IMR-90 (cell line): ENCODE data around the gene CAV2. TPM values are rescaled to one million over a fixed set of nuclear protein-coding genes. Genes with fewer than 3 reads are reported as not detected.

Experiments
- ATAC-seq: fragments of 200-7000 bp; cut with Tn5 transposase; 2 replicates; pipeline ENCODE4 v1.9.1; 2020; ENCODE audit warnings: low read depth, mild to moderate bottlenecking, moderate library complexity
- BruUV-seq: library from RNA; stranded (reverse); fragments of 400-500 nt; replicated peaks from 2 replicates; lab custom pipeline; 2021; lab: Mats Ljungman, UMichigan
- CTCF ChIA-PET: fragments of 300-600 bp; formaldehyde crosslinking; extraction: SDS; loops from one replicate; lab custom pipeline; 2021; ENCODE audit warnings: antibody characterized with exemption; lab: Yijun Ruan, JAX
- POLR2A ChIA-PET: fragments of 300-600 bp; sonication (Branson Sonifier 250); formaldehyde crosslinking; loops from one replicate; lab custom pipeline; 2022; ENCODE audit warnings: antibody characterized with exemption; ENCODE audit not compliant: unreplicated experiment; lab: Charles Lee
- DNase-seq: peaks from one replicate; pipeline ENCODE4 v3.0.0; 2013
- H2AFZ ChIP-seq: replicated peaks from 2 replicates; pipeline ENCODE3; 2013; ENCODE audit warnings: low read length, mild to moderate bottlenecking; ENCODE audit not compliant: poor library complexity
- H2AK5ac ChIP-seq: 2 replicates; pipeline ENCODE4 v1.6.1; 2013; ENCODE audit warnings: low read depth, low read length, inconsistent platforms
- H2AK9ac ChIP-seq: replicated peaks from 2 replicates; pipeline ENCODE3; 2013; ENCODE audit warnings: mild to moderate bottlenecking, low read depth, low read length, moderate library complexity; ENCODE audit not compliant: poor library complexity
- H2BK120ac ChIP-seq: 2 replicates; pipeline ENCODE4 v1.6.1; 2013; ENCODE audit warnings: low read depth, low read length, inconsistent platforms
- H2BK15ac ChIP-seq: 3 replicates; pipeline ENCODE4 v1.6.1; 2013; ENCODE audit warnings: low read depth, low read length, inconsistent platforms
- H2BK20ac ChIP-seq: 2 replicates; pipeline ENCODE4 v1.6.1; 2013; ENCODE audit warnings: low read depth, mild to moderate bottlenecking, inconsistent platforms, low read length, moderate library complexity
- H2BK5ac ChIP-seq: 2 replicates; pipeline ENCODE4 v1.6.1; 2013; ENCODE audit warnings: mild to moderate bottlenecking, low read depth, low read length, inconsistent platforms; ENCODE audit not compliant: poor library complexity, severe bottlenecking
- H3K14ac ChIP-seq: replicated peaks from 2 replicates; pipeline ENCODE4 v1.6.1; 2013; ENCODE audit warnings: low read depth, low read length, inconsistent platforms
- H3K18ac ChIP-seq: 2 replicates; pipeline ENCODE4 v1.6.1; 2013; ENCODE audit warnings: low read depth, low read length, control low read depth
- H3K23ac ChIP-seq: 2 replicates; pipeline ENCODE4 v1.6.1; 2013; ENCODE audit warnings: low read depth, low read length, inconsistent platforms
- H3K27ac ChIP-seq: 2 replicates; pipeline ENCODE4 v1.5.1; 2013; ENCODE audit warnings: mild to moderate bottlenecking, control low read depth, low read length; ENCODE audit not compliant: insufficient read depth
- H3K27me3 ChIP-seq: 2 replicates; pipeline ENCODE4 v1.6.1; 2013; ENCODE audit warnings: low read length; ENCODE audit not compliant: control insufficient read depth, insufficient read depth
- H3K36me3 ChIP-seq: 2 replicates; pipeline ENCODE4 v1.6.1; 2013; ENCODE audit warnings: low read length, mixed read lengths; ENCODE audit not compliant: control insufficient read depth, insufficient read depth
- H3K4ac ChIP-seq: 2 replicates; pipeline ENCODE4 v1.6.1; 2013; ENCODE audit warnings: low read depth, low read length, inconsistent platforms
- H3K4me1 ChIP-seq: 2 replicates; pipeline ENCODE4 v1.6.1; 2013; ENCODE audit warnings: low read length, mixed read lengths; ENCODE audit not compliant: control insufficient read depth, insufficient read depth
- H3K4me2 ChIP-seq: 2 replicates; pipeline ENCODE4 v1.6.1; 2013; ENCODE audit warnings: low read depth, mild to moderate bottlenecking, control low read depth, low read length, moderate library complexity
- H3K4me3 ChIP-seq: 2 replicates; pipeline ENCODE4 v1.5.1; 2013; ENCODE audit warnings: low read depth, mild to moderate bottlenecking, control low read depth, low read length, moderate library complexity; ENCODE audit not compliant: insufficient read depth
- H3K56ac ChIP-seq: 2 replicates; pipeline ENCODE4 v1.6.1; 2013; ENCODE audit warnings: low read length, inconsistent platforms; ENCODE audit not compliant: insufficient read depth; ENCODE audit errors: extremely low read depth
- H3K79me1 ChIP-seq, 2 experiments: 2 replicates each; pipeline ENCODE4 v1.6.1; 2013; ENCODE audit warnings: low read length in 2 of 2, inconsistent platforms in 1 of 2, low read depth in 1 of 2
- H3K9ac ChIP-seq: 2 replicates; pipeline ENCODE4 v1.6.1; 2013; ENCODE audit warnings: low read depth, low read length, control low read depth
- H3K9me1 ChIP-seq: 2 replicates; pipeline ENCODE4 v1.6.1; 2013; ENCODE audit warnings: low read length, inconsistent platforms; ENCODE audit not compliant: insufficient read depth
- H3K9me3 ChIP-seq: 2 replicates; pipeline ENCODE4 v1.6.1; 2013; ENCODE audit warnings: low read length; ENCODE audit not compliant: control insufficient read depth, insufficient read depth
- H4K20me1 ChIP-seq: 2 replicates; pipeline ENCODE4 v1.6.1; 2013; ENCODE audit warnings: low read length, inconsistent platforms; ENCODE audit not compliant: insufficient read depth
- H4K5ac ChIP-seq: 2 replicates; pipeline ENCODE4 v1.6.1; 2013; ENCODE audit warnings: mild to moderate bottlenecking, low read depth, low read length, control low read depth
- H4K8ac ChIP-seq, 2 experiments: 2 replicates each; pipeline ENCODE4 v1.6.1; 2013; ENCODE audit warnings: low read depth in 2 of 2, low read length in 2 of 2, control low read depth in 1 of 2, inconsistent platforms in 1 of 2
- H4K91ac ChIP-seq: 2 replicates; pipeline ENCODE4 v1.6.1; 2013; ENCODE audit warnings: low read depth, low read length, inconsistent platforms; ENCODE audit not compliant: insufficient read depth
- CEBPB ChIP-seq: IDR thresholded peaks from 2 replicates; pipeline ENCODE4 v1.6.1; 2012; ENCODE audit warnings: low read depth, low read length, improper control_type of control experiment
- MAFK ChIP-seq: IDR thresholded peaks from 2 replicates; pipeline ENCODE4 v1.6.1; 2012; ENCODE audit warnings: low read depth, low read length, improper control_type of control experiment
- MAZ ChIP-seq: IDR thresholded peaks from 2 replicates; pipeline ENCODE4 v1.6.1; 2012; ENCODE audit warnings: low read depth, mild to moderate bottlenecking, low read length, improper control_type of control experiment, moderate library complexity, borderline replicate concordance
- MXI1 ChIP-seq: IDR thresholded peaks from 2 replicates; pipeline ENCODE4 v1.6.1; 2012; ENCODE audit warnings: low read depth, mild to moderate bottlenecking, low read length, moderate library complexity, borderline replicate concordance
- RAD21 ChIP-seq: IDR thresholded peaks from 2 replicates; pipeline ENCODE4 v1.6.1; 2012; ENCODE audit warnings: low read length, improper control_type of control experiment
- WGBS, 2 experiments: methylation state at CpG; one replicate each; pipeline versions ENCODE4 v1.1.5 to v1.1.7; 2013; ENCODE audit warnings: missing lambda C conversion rate in 2 of 2; ENCODE audit not compliant: insufficient read length in 1 of 2; ENCODE audit errors: extremely low coverage in 2 of 2; 5-methylcytosine and 5-hydroxymethylcytosine counted together
- dilution Hi-C: fragments of 300-500 bp; cut with HindIII; formaldehyde crosslinking; loops from one replicate; pipeline ENCODE4 v1.14.3; 2018; ENCODE audit warnings: low sequenced_read_pairs; ENCODE audit not compliant: unreplicated experiment
- in situ Hi-C: fragments of 300-500 bp; cut with MboI; formaldehyde crosslinking; loops from 3 replicates; pipeline ENCODE4 v1.14.3; 2019; ENCODE audit warnings: low sequenced_read_pairs, inconsistent platforms, mixed read lengths
- intact Hi-C: fragments of 100-400 bp; cut with micrococcal nuclease; formaldehyde crosslinking; loops from 2 replicates; pipeline ENCODE4 v1.10.0; 2022
- polyA plus RNA-seq, 3 experiments: library from polyadenylated mRNA; depleted of rRNA; stranded (reverse); fragments of >200 nt; gene quantifications; 2 replicates each; pipeline ENCODE4 v1.2.3, GENCODE V29; 2012; ENCODE audit warnings: low replicate concordance in 1 of 3
- total RNA-seq: library from RNA; depleted of rRNA; stranded (reverse); fragments of >200 nt; gene quantifications from 2 replicates; pipeline ENCODE4 v1.2.3, GENCODE V29; 2012

The CAV2 gene
- total and polyA plus RNA-seq, 2 of the 4 experiments (the other 2 are of a cell fraction) = 199 to 265 TPM

DNA sequence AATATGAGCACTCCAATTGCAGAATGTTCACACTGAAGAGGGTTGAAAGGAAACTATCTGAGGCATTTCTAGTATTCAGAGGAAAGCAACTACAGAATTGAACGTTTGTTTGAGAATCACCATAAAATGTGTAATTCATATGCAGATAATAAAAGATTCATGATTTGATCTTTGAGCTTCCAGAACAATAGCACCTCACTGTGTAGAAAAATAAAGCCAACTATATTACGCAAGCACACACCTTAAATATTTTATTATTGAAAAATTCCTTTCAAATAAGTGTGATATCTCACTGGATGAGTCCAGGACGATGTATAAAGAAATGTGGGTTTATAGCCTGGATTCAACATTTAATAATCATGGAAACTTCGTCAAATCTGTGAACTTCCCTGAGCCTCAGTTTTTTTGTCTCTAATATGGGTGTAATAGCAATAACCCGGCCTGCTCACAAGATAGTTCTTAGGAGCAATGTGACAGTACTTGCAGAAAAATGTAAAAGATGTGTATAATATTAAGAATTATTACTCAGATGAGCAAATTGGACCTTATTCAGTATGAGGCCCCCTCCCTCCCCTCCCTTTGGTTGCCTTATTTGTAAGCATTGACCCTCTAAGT is 11.5 kb upstream of the CAV2 start:
- dilution Hi-C loops = no loop called here
- Histone ChIP-seq H4K91ac (no peak overlapping the region), H3K4me2 (no peak overlapping the region), H3K27me3 (no peaks in the 10 kb centered on the region), H3K14ac (no peak overlapping the region), H2AK5ac (no peak overlapping the region), H4K8ac (no peak overlapping the region), H3K27ac (no peak overlapping the region), H3K9me3 (no peaks in the 10 kb centered on the region), H3K9ac (no peak overlapping the region), H3K18ac (no peak overlapping the region), H3K23ac (no peak overlapping the region), H3K79me1 (peaks cover 2 to 5% of the 10 kb centered on the region in 2 experiments; a peak in 2 of 4 replicates), H2BK120ac (no peak overlapping the region), H3K9me1 (peaks cover 4% of the 10 kb centered on the region; the same call in 1 of the 2 replicates), H2BK15ac (no peak overlapping the region), H4K20me1 (no peaks in the 10 kb centered on the region), H2BK20ac (no peak overlapping the region), H2BK5ac (no peak overlapping the region), H3K4ac (no peak overlapping the region), H4K5ac (no peak overlapping the region), H3K56ac (no peak overlapping the region), H2AK9ac (no peak overlapping the region), H2AFZ (no peak overlapping the region), H3K36me3 (no peaks in the 10 kb centered on the region), H3K4me3 (no peak overlapping the region), H3K4me1 (peaks cover 6% of the 10 kb centered on the region; the same call in 1 of the 2 replicates)
- no CpG with 5 or more reads among the region's 5 CpGs for WGBS, 2 experiments
- TF ChIP-seq MAFK (no peak), RAD21 (no peak), MAZ (no peak), MXI1 (no peak), CEBPB (peak; percentile 40; the same call in 1 of the 2 replicates)
- BruUV-seq = no TSS peak
- ChIA-PET POLR2A (no interaction called here), CTCF (interaction anchor here (0.6 kb wide), 1 partner anchor 93 kb away, joined by 3 read pairs; no protein-coding TSS in a partner anchor)
- intact Hi-C loops = no loop called here
- ATAC-seq (no peak), DNase-seq (no peak)
- in situ Hi-C loops = no loop called here
